GM23338 (cell line): Measurements from ENCODE around the gene ABHD12. TPM values are rescaled to one million over a fixed set of nuclear protein-coding genes. Genes with fewer than 3 reads are reported as not detected.

Experiments
- ATAC-seq: fragments of 200-7000 bp; cut with Tn5 transposase; 3 replicates; pipeline ENCODE4 v1.9.1; 2020
- DNase-seq: peaks from one replicate; pipeline ENCODE4 v3.0.0-alpha.2; 2015; ENCODE audit warnings: low spot score
- H2AFZ ChIP-seq: fragments of 200-600 bp; sonication (generic); 2 replicates; pipeline ENCODE4 v1.8.0; 2016; ENCODE audit warnings: antibody characterized with exemption, mild to moderate bottlenecking, moderate library complexity
- H3F3A ChIP-seq: fragments of 200-600 bp; sonication (generic); replicated peaks from 2 replicates; pipeline ENCODE4 v1.8.0; 2017; ENCODE audit warnings: antibody characterized with exemption, mixed run types, low read depth
- H3K27ac ChIP-seq: fragments of 200-600 bp; sonication (generic); 2 replicates; pipeline ENCODE4 v1.6.1; 2016; ENCODE audit warnings: low read depth
- H3K27me3 ChIP-seq: fragments of 200-600 bp; sonication (generic); 2 replicates; pipeline ENCODE4 v1.8.0; 2016; ENCODE audit warnings: mild to moderate bottlenecking, mixed run types, moderate library complexity; ENCODE audit not compliant: insufficient read depth
- H3K36me3 ChIP-seq: fragments of 200-600 bp; sonication (generic); 2 replicates; pipeline ENCODE4 v1.8.0; 2016; ENCODE audit warnings: mild to moderate bottlenecking; ENCODE audit not compliant: insufficient read depth
- H3K4me1 ChIP-seq: fragments of 200-600 bp; sonication (generic); 2 replicates; pipeline ENCODE4 v1.8.0; 2016; ENCODE audit warnings: mild to moderate bottlenecking, moderate library complexity; ENCODE audit not compliant: insufficient read depth
- H3K4me2 ChIP-seq: fragments of 200-600 bp; sonication (generic); 2 replicates; pipeline ENCODE4 v1.7.1; 2017; ENCODE audit warnings: mixed run types
- H3K4me3 ChIP-seq: fragments of 200-600 bp; sonication (generic); 2 replicates; pipeline ENCODE4 v1.6.1; 2016; ENCODE audit warnings: mixed run types
- H3K79me2 ChIP-seq: fragments of 200-600 bp; sonication (generic); replicated peaks from 2 replicates; pipeline ENCODE4 v1.8.0; 2017; ENCODE audit warnings: mild to moderate bottlenecking; ENCODE audit not compliant: insufficient read depth
- H3K9me2 ChIP-seq: fragments of 200-600 bp; sonication (generic); 2 replicates; pipeline ENCODE4 v1.8.0; 2017; ENCODE audit not compliant: insufficient read depth
- H4K20me1 ChIP-seq: fragments of 200-600 bp; sonication (generic); replicated peaks from 2 replicates; pipeline ENCODE4 v1.8.0; 2017; ENCODE audit warnings: mild to moderate bottlenecking; ENCODE audit not compliant: insufficient read depth
- H3K27ac Mint-ChIP-seq: 2 replicates; pipeline ENCODE4 v1.8.0; 2020; ENCODE audit warnings: inconsistent platforms, mild to moderate bottlenecking, moderate library complexity, mixed read lengths
- H3K27me3 Mint-ChIP-seq: 3 replicates; pipeline ENCODE4 v1.8.0; 2022; ENCODE audit warnings: low read depth, mild to moderate bottlenecking, moderate library complexity, mixed read lengths, inconsistent platforms; ENCODE audit not compliant: insufficient read depth, poor library complexity
- H3K36me3 Mint-ChIP-seq: 3 replicates; pipeline ENCODE4 v1.8.0; 2021; ENCODE audit warnings: low read depth, mild to moderate bottlenecking, inconsistent platforms, moderate library complexity, mixed read lengths
- H3K4me1 Mint-ChIP-seq: 3 replicates; pipeline ENCODE4 v1.8.0; 2020; ENCODE audit warnings: mild to moderate bottlenecking, inconsistent platforms, mixed read lengths
- H3K4me3 Mint-ChIP-seq: 3 replicates; pipeline ENCODE4 v1.8.0; 2021; ENCODE audit warnings: moderate library complexity, mild to moderate bottlenecking, inconsistent platforms, mixed read lengths
- H3K9me3 Mint-ChIP-seq: 3 replicates; pipeline ENCODE4 v1.8.0; 2020; ENCODE audit warnings: moderate library complexity, mild to moderate bottlenecking, inconsistent platforms, mixed read lengths
- CREB1 ChIP-seq: fragments of 250-450 bp; sonication (Bioruptor Pico); IDR thresholded peaks from 2 replicates; pipeline ENCODE4 v1.5.0; 2020; ENCODE audit warnings: low read depth, mild to moderate bottlenecking, moderate library complexity
- CTCF ChIP-seq, 2 experiments: fragments of 200-600 bp in 1 of 2; sonication (generic) in 1 of 2; conservative IDR thresholded peaks; 2 replicates each; pipeline versions ENCODE4 v1.5.1 to v1.6.1; 2016 to 2017; ENCODE audit warnings: antibody characterized with exemption in 2 of 2, low read depth in 2 of 2, mild to moderate bottlenecking in 2 of 2, moderate library complexity in 1 of 2
- EZH2 ChIP-seq: fragments of 200-600 bp; sonication (generic); IDR thresholded peaks from one replicate; pipeline ENCODE4 v1.8.0; 2017; ENCODE audit warnings: antibody characterized with exemption, mild to moderate bottlenecking, low read depth; ENCODE audit not compliant: unreplicated experiment
- JUNB ChIP-seq: IDR thresholded peaks from one replicate; pipeline ENCODE4 v1.6.1; 2016; ENCODE audit warnings: antibody characterized with exemption; ENCODE audit not compliant: unreplicated experiment
- NANOG ChIP-seq: IDR thresholded peaks from 2 replicates; pipeline ENCODE4 v1.6.1; 2016; ENCODE audit warnings: antibody characterized with exemption, borderline replicate concordance
- POLR2AphosphoS5 ChIP-seq: IDR thresholded peaks from 2 replicates; pipeline ENCODE4 v1.6.1; 2016; ENCODE audit warnings: antibody characterized with exemption, low read depth
- STAT1 ChIP-seq: IDR thresholded peaks from one replicate; pipeline ENCODE4 v1.6.1; 2016; ENCODE audit warnings: antibody characterized with exemption; ENCODE audit not compliant: unreplicated experiment
- ZNF114 ChIP-seq: fragments of 250-450 bp; sonication (Bioruptor Pico); IDR thresholded peaks from 2 replicates; pipeline ENCODE4 v1.5.0; 2020; ENCODE audit warnings: mild to moderate bottlenecking, moderate library complexity
- ZNF331 ChIP-seq: fragments of 250-450 bp; sonication (Bioruptor Pico); IDR thresholded peaks from 2 replicates; pipeline ENCODE4 v1.5.0; 2020; ENCODE audit warnings: low read depth, mild to moderate bottlenecking, moderate library complexity
- ZNF462 ChIP-seq: fragments of 250-450 bp; sonication (Bioruptor Pico); IDR thresholded peaks from 2 replicates; pipeline ENCODE4 v1.5.0; 2020; ENCODE audit warnings: mild to moderate bottlenecking, moderate library complexity
- polyA plus RNA-seq: library from polyadenylated mRNA; unstranded; fragments of >200 nt; fragmentation: Nextera tagmentation; extraction: Ambion mirVana; gene quantifications from 2 replicates; pipeline ENCODE4 v1.2.1, GENCODE V29; 2016
- total RNA-seq: library from RNA; depleted of rRNA; stranded (reverse); fragments of >200 nt; shearing (Covaris generic); gene quantifications from 2 replicates; pipeline ENCODE4 v1.2.3, GENCODE V29; 2014
- TF ChIP-seq, protein P1 (sequence below): IDR thresholded peaks from one replicate; pipeline ENCODE4 v1.6.1; 2018; ENCODE audit warnings: antibody characterized with exemption; ENCODE audit not compliant: unreplicated experiment

ABHD12 gene
- total and polyA plus RNA-seq, 2 experiments from 2014 or later, result 40.2 to 57.8 TPM

DNA sequence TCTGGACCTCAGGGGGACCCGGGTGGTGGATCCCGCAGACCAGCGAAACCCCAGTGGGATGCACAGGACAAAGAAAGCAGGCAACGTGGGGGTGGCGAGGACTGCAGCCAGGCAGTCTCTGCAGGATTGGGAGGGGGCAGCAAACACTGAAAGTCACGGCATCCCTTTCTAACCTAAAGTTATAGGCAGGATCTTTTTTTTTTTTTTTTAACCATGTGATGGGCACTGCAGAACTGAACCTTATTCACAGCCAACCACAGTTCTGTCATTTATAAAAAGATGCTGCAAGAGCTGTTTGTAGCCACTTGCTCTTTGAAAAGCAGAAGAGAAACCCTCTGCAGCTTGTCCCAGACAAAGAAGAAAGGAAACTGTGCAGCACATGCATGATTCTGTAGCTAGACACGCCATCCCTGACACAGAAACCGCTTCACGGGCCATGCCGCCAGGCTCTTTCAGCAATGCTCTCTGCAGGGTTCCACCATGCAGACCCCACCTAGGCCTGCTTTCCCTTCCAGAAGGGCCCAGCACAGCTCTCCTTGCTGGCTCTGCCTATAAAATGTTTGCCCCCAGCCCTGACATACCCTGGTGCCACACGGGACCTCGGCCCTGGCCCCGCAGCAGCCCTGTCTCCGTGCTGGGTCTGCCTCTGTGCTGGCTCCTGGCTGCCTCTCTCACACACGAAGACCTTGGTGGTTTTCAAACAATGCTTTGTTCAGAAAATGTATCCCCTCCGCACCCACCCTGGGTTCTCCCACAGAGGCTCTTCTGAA lies 72.0 kb downstream of the ABHD12 start (continued):
- TF ChIP-seq ZNF331 (CRISPR knock-in tag) (no peak), ZNF114 (no peak), NANOG (no peak), EZH2 (no peak), STAT1 (no peak), CREB1 (CRISPR knock-in tag) (no peak), CTCF (conservative IDR thresholded peaks at IDR 0.05; ENCODE audit: low read depth in 2 of 2) (no peak), JUNB (no peak)

DNA sequence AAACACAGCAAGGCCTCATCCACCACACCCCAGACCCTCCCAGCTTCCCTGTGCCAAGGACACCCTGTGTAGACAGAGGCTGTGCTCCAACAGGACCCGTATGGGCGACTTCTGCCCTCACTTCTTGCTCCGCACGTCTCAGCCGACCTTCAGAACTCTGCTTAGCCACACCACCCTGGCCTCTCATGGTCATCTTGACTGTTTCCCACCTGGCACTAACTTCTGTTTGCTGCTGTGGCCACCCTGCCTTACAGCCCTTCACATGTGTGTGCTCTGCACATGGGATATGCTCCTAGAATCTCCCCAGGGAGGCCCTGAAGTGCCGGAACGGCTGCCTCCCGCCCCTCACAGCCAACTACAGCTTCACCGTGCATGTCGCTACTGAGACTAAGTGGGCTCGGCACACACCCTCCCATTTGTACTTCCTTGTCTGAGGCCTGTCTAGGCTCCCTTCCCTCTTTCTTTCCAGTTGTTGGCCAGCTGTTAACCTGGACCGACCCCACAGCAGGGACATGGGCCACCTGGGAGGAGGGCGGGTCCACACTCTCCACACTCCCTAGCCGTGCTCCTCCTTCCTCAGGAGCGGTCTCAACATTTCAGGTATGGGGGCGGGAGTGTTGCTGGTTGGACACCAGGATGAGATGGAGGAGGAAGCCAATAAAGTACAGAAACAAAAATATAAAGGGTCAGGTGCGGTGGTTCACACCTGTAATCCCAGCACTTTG lies 73.1 kb downstream of the ABHD12 start:
- no peak for DNase-seq
- Histone ChIP-seq H3K27me3 (no peaks in the 10 kb centered on the region), H3K36me3 (peaks cover 7% of the 10 kb centered on the region; the same call in 1 of the 2 replicates), H3K27ac (no peak overlapping the region), H3K4me3 (no peak overlapping the region), H4K20me1 (peaks cover 11% of the 10 kb centered on the region; the same call in 1 of the 2 replicates), H2AFZ (no peak overlapping the region), H3K4me1 (no peaks in the 10 kb centered on the region), H3K79me2 (peaks cover 15% of the 10 kb centered on the region), H3F3A (no peaks in the 10 kb centered on the region), H3K9me2 (no peaks in the 10 kb centered on the region), H3K4me2 (no peak overlapping the region)
- Mint-ChIP-seq H3K36me3 (peaks cover 47% of the 10 kb centered on the region), H3K27me3 (peaks cover 10% of the 10 kb centered on the region), H3K4me3 (no peak overlapping the region), H3K4me1 (peaks cover 7% of the 10 kb centered on the region), H3K9me3 (no peaks in the 10 kb centered on the region; the same call in 1 of the 3 replicates), H3K27ac (peak overlapping the region; percentile 53)
- TF ChIP-seq ZNF462 (CRISPR knock-in tag), result no peak
- TF ChIP-seq, protein P1, sequence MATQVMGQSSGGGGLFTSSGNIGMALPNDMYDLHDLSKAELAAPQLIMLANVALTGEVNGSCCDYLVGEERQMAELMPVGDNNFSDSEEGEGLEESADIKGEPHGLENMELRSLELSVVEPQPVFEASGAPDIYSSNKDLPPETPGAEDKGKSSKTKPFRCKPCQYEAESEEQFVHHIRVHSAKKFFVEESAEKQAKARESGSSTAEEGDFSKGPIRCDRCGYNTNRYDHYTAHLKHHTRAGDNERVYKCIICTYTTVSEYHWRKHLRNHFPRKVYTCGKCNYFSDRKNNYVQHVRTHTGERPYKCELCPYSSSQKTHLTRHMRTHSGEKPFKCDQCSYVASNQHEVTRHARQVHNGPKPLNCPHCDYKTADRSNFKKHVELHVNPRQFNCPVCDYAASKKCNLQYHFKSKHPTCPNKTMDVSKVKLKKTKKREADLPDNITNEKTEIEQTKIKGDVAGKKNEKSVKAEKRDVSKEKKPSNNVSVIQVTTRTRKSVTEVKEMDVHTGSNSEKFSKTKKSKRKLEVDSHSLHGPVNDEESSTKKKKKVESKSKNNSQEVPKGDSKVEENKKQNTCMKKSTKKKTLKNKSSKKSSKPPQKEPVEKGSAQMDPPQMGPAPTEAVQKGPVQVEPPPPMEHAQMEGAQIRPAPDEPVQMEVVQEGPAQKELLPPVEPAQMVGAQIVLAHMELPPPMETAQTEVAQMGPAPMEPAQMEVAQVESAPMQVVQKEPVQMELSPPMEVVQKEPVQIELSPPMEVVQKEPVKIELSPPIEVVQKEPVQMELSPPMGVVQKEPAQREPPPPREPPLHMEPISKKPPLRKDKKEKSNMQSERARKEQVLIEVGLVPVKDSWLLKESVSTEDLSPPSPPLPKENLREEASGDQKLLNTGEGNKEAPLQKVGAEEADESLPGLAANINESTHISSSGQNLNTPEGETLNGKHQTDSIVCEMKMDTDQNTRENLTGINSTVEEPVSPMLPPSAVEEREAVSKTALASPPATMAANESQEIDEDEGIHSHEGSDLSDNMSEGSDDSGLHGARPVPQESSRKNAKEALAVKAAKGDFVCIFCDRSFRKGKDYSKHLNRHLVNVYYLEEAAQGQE, result no peak
- TF ChIP-seq JUNB, result no peak
- no peak for TF ChIP-seq POLR2AphosphoS5
- no peak for ATAC-seq
